ENCODE results near the gene UTP18.
"Not testable (repeated sequence)": the region's sequence is repeated elsewhere in the genome, so short reads cannot be mapped to it uniquely, and the experiment has no call there.

UTP18 gene

GRCh38 chr17:51260237-51261023 is at the start of gene UTP18:
Gene UTP18 (plus strand): TSS chr17:51260546. CDS start chr17:51260585, 39 bp downstream.
- DNase-seq, result peak; percentile 94

GRCh38 chr17:51214920-51215319 is 45.4 kb upstream of the UTP18 start:
- DNase-seq, result no peak

- DNase-seq, result no peak
Observed at GRCh38 chr17:51217946-51218345, 42.4 kb upstream of the UTP18 start.

GRCh38 chr17:51221322-51221721 is 39.0 kb upstream of the UTP18 start:
- DNase-seq, result no peak

- DNase-seq, result no peak
Observed at GRCh38 chr17:51224402-51225262, 35.7 kb upstream of the UTP18 start.

- not testable (repeated sequence) for DNase-seq
Observed at GRCh38 chr17:51225523-51225922, 34.8 kb upstream of the UTP18 start.

- DNase-seq, result no peak
Observed at GRCh38 chr17:51228161-51228560, 32.2 kb upstream of the UTP18 start.

- no peak for DNase-seq
Observed at GRCh38 chr17:51229889-51230288, 30.5 kb upstream of the UTP18 start.

- no peak for DNase-seq
Observed at GRCh38 chr17:51230306-51230705, 30.0 kb upstream of the UTP18 start.

- DNase-seq, result no peak
Observed at GRCh38 chr17:51231999-51232398, 28.3 kb upstream of the UTP18 start.

GRCh38 chr17:51234162-51234561 is 26.2 kb upstream of the UTP18 start:
- DNase-seq, result no peak

GRCh38 chr17:51238255-51238887 is 22.0 kb upstream of the UTP18 start:
- no peak for DNase-seq

GRCh38 chr17:51240275-51240674 is 20.1 kb upstream of the UTP18 start:
- DNase-seq, result no peak

- no peak for DNase-seq
Observed at GRCh38 chr17:51244041-51244440, 16.3 kb upstream of the UTP18 start.

- DNase-seq, result no peak
Observed at GRCh38 chr17:51245535-51245934, 14.8 kb upstream of the UTP18 start.

- no peak for DNase-seq
Observed at GRCh38 chr17:51250314-51250840, 10.0 kb upstream of the UTP18 start.

- DNase-seq, result no peak
Observed at GRCh38 chr17:51251010-51251409, 9.3 kb upstream of the UTP18 start.

GRCh38 chr17:51255673-51256072 is 4.7 kb upstream of the UTP18 start:
- no peak for DNase-seq

GRCh38 chr17:51256101-51256500 is 4.2 kb upstream of the UTP18 start:
- no peak for DNase-seq

- no peak for DNase-seq
Observed at GRCh38 chr17:51257150-51258081, 2.9 kb upstream of the UTP18 start.

GRCh38 chr17:51258756-51259563 is 1.4 kb upstream of the UTP18 start:
- no peak for DNase-seq
